Measurements from ENCODE around the gene C20orf204. TPM values are rescaled to one million over a fixed set of nuclear protein-coding genes. Genes with fewer than 3 reads are reported as not detected.
"Not testable (repeated sequence)": the region's sequence is repeated elsewhere in the genome, so short reads cannot be mapped to it uniquely, and the experiment has no call there.

Gene C20orf204
- 0.51 and 0.87 TPM in 2 replicates for total RNA-seq (2012; rRNA removed)

DNA sequence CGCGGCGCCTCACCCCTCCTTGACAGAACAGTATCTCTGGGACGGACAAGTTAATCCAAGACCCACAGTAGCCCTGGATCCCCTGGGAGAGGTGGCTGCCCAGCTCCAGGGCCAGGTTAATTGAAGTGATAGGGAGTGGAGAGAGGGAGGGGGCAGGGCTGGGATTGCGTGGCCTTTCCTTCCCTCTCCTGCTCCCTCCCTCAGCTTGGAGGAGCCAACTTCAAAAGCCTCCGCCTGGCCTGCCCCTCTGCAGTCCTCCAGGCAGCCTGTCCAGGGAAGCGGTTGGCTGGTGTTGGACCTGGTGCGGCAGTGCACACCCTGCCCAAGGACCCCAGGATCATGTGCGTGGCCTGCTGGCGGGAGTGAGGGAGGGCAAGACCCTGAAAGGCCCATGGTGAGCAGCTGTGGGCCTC, at the start of gene C20orf204:
Gene C20orf204, plus strand, starts transcription at position 250 of the 413 bp plus-strand sequence. Its CDS starts 142 bp downstream, at position 392.
- Histone ChIP-seq H3K36me3 (ENCODE audit: insufficient read depth, low read length) (peaks cover 29% of the 10 kb centered on the region), H3K4me3 (ENCODE audit: low read length) (no peak within 1 kb of the TSS), H3K4me2 (ENCODE audit: low read length) (no peak within 1 kb of the TSS), H3K9ac (ENCODE audit: low read depth, low read length) (no peak within 1 kb of the TSS), H3K4me1 (ENCODE audit: control insufficient read depth, insufficient read depth, low read length) (peaks cover 12% of the 10 kb centered on the region), H3K9me3 (replicated peaks; ENCODE audit: low read length) (no peaks in the 10 kb centered on the region), H3K27me3 (ENCODE audit: control insufficient read depth, insufficient read depth, low read length) (peaks cover 38% of the 10 kb centered on the region)

GRCh38 chr20:64000906-64001305, 35.1 kb upstream of the C20orf204 start:
- Histone ChIP-seq H3K27me3 (ENCODE audit: control insufficient read depth, insufficient read depth, low read length) (no peaks in the 10 kb centered on the region), H3K36me3 (ENCODE audit: insufficient read depth, low read length) (peaks cover 64% of the 10 kb centered on the region), H3K4me1 (ENCODE audit: control insufficient read depth, insufficient read depth, low read length) (peaks cover 5% of the 10 kb centered on the region), H3K9me3 (replicated peaks; ENCODE audit: low read length) (no peaks in the 10 kb centered on the region), H3K4me2 (ENCODE audit: low read length) (no peak overlapping the region), H3K9ac (ENCODE audit: low read depth, low read length) (no peak overlapping the region), H3K4me3 (ENCODE audit: low read length) (no peak overlapping the region)

GRCh38 chr20:64001607-64002011, 34.4 kb upstream of the C20orf204 start:
- Histone ChIP-seq H3K9me3 (replicated peaks; ENCODE audit: low read length) (no peaks in the 10 kb centered on the region), H3K4me3 (ENCODE audit: low read length) (no peak overlapping the region), H3K4me1 (ENCODE audit: control insufficient read depth, insufficient read depth, low read length) (peaks cover 5% of the 10 kb centered on the region), H3K27me3 (ENCODE audit: control insufficient read depth, insufficient read depth, low read length) (no peaks in the 10 kb centered on the region), H3K4me2 (ENCODE audit: low read length) (no peak overlapping the region), H3K36me3 (ENCODE audit: insufficient read depth, low read length) (peaks cover 60% of the 10 kb centered on the region), H3K9ac (ENCODE audit: low read depth, low read length) (no peak overlapping the region)

- no peak overlapping the region for H3K4me2 ChIP-seq (ENCODE audit: low read length)
- H3K27me3 ChIP-seq (ENCODE audit: control insufficient read depth, insufficient read depth, low read length), result no peaks in the 10 kb centered on the region
- no peak overlapping the region for H3K4me3 ChIP-seq (ENCODE audit: low read length)
- peaks cover 5% of the 10 kb centered on the region for H3K4me1 ChIP-seq (ENCODE audit: control insufficient read depth, insufficient read depth, low read length)
- H3K36me3 ChIP-seq (ENCODE audit: insufficient read depth, low read length), result peaks cover 67% of the 10 kb centered on the region
- H3K9ac ChIP-seq (ENCODE audit: low read depth, low read length), result no peak overlapping the region
- H3K9me3 ChIP-seq (replicated peaks; ENCODE audit: low read length), result no peaks in the 10 kb centered on the region
These were observed 31.8 kb upstream of the C20orf204 start for GRCh38 chr20:64003960-64004725.

GRCh38 chr20:64005394-64005793, 30.6 kb upstream of the C20orf204 start:
- no peak overlapping the region for H3K4me3 ChIP-seq (ENCODE audit: low read length)
- no peak overlapping the region for H3K4me2 ChIP-seq (ENCODE audit: low read length)
- H3K27me3 ChIP-seq (ENCODE audit: control insufficient read depth, insufficient read depth, low read length), result no peaks in the 10 kb centered on the region
- H3K9me3 ChIP-seq (replicated peaks; ENCODE audit: low read length), result no peaks in the 10 kb centered on the region
- peaks cover 68% of the 10 kb centered on the region for H3K36me3 ChIP-seq (ENCODE audit: insufficient read depth, low read length)
- peaks cover 5% of the 10 kb centered on the region for H3K4me1 ChIP-seq (ENCODE audit: control insufficient read depth, insufficient read depth, low read length)
- H3K9ac ChIP-seq (ENCODE audit: low read depth, low read length), result no peak overlapping the region

DNA sequence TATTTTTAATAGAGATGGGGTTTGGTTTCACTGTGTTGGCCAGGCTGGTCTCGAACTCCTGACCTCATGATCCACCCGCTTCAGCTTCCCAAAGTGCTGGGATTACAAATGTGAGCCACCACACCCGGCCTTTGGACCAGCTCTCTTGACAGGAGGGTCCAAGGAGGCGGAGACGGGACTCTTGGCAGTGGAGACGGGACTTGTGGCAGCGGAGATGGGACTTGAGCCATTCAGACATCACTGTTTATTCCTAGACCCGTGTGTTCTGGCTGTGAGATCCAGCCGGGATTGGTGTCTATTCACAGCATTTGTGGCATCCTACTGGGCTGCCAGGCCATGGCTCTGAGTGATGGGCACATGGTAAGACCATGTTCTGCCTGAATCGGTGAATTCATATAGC, 29.5 kb upstream of the C20orf204 start:
- H3K4me3 ChIP-seq (ENCODE audit: low read length), result no peak overlapping the region
- H3K4me2 ChIP-seq (ENCODE audit: low read length), result no peak overlapping the region
- H3K27me3 ChIP-seq (ENCODE audit: control insufficient read depth, insufficient read depth, low read length), result no peaks in the 10 kb centered on the region
- no peak overlapping the region for H3K9ac ChIP-seq (ENCODE audit: low read depth, low read length)
- peaks cover 71% of the 10 kb centered on the region for H3K36me3 ChIP-seq (ENCODE audit: insufficient read depth, low read length)
- no peaks in the 10 kb centered on the region for H3K9me3 ChIP-seq (replicated peaks; ENCODE audit: low read length)
- H3K4me1 ChIP-seq (ENCODE audit: control insufficient read depth, insufficient read depth, low read length), result peaks cover 5% of the 10 kb centered on the region

- peaks cover 69% of the 10 kb centered on the region for H3K36me3 ChIP-seq (ENCODE audit: insufficient read depth, low read length)
- H3K4me3 ChIP-seq (ENCODE audit: low read length), result no peak overlapping the region
- H3K4me1 ChIP-seq (ENCODE audit: control insufficient read depth, insufficient read depth, low read length), result peaks cover 5% of the 10 kb centered on the region
- no peak overlapping the region for H3K9ac ChIP-seq (ENCODE audit: low read depth, low read length)
- no peaks in the 10 kb centered on the region for H3K27me3 ChIP-seq (ENCODE audit: control insufficient read depth, insufficient read depth, low read length)
- no peak overlapping the region for H3K4me2 ChIP-seq (ENCODE audit: low read length)
- no peaks in the 10 kb centered on the region for H3K9me3 ChIP-seq (replicated peaks; ENCODE audit: low read length)
These were observed 29.1 kb upstream of the C20orf204 start for GRCh38 chr20:64006902-64007301.

- Histone ChIP-seq H3K27me3 (ENCODE audit: control insufficient read depth, insufficient read depth, low read length) (no peaks in the 10 kb centered on the region), H3K4me1 (ENCODE audit: control insufficient read depth, insufficient read depth, low read length) (peaks cover 5% of the 10 kb centered on the region), H3K9ac (ENCODE audit: low read depth, low read length) (no peak overlapping the region), H3K9me3 (replicated peaks; ENCODE audit: low read length) (no peaks in the 10 kb centered on the region), H3K4me3 (ENCODE audit: low read length) (no peak overlapping the region), H3K4me2 (ENCODE audit: low read length) (no peak overlapping the region), H3K36me3 (ENCODE audit: insufficient read depth, low read length) (peaks cover 65% of the 10 kb centered on the region)
These were observed 26.1 kb upstream of the C20orf204 start for GRCh38 chr20:64009811-64010387.

DNA sequence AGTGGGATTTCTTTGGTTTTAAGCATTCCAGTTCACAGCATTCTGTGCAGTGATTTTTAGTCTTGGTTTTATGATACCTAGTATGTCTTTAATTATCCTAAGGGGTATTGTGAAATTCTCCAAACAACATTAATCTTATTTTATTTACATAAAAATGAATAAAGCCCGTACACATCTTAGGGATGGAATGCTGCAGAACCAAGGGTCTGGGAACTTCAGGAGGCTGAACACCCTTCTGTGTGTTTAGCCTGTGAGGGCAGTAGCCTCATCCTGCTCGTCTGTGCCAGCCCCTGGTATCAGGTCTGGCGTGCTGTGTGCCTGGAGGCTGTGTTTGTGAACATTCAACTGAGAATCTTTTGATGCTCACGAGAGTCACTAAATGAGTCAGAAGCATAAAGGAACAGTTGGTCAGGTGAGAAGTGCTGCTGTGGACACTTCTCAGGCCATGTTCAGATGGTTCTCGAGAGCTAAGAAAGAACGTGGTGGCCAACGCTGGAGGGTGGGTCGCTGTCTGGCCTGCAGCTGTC, 25.2 kb upstream of the C20orf204 start:
- Histone ChIP-seq H3K36me3 (ENCODE audit: insufficient read depth, low read length) (peaks cover 65% of the 10 kb centered on the region), H3K4me1 (ENCODE audit: control insufficient read depth, insufficient read depth, low read length) (no peaks in the 10 kb centered on the region), H3K4me2 (ENCODE audit: low read length) (no peak overlapping the region), H3K27me3 (ENCODE audit: control insufficient read depth, insufficient read depth, low read length) (no peaks in the 10 kb centered on the region), H3K9ac (ENCODE audit: low read depth, low read length) (no peak overlapping the region), H3K9me3 (replicated peaks; ENCODE audit: low read length) (no peaks in the 10 kb centered on the region), H3K4me3 (ENCODE audit: low read length) (no peak overlapping the region)

- H3K9ac ChIP-seq (ENCODE audit: low read depth, low read length), result no peak overlapping the region
- H3K27me3 ChIP-seq (ENCODE audit: control insufficient read depth, insufficient read depth, low read length), result no peaks in the 10 kb centered on the region
- no peaks in the 10 kb centered on the region for H3K9me3 ChIP-seq (replicated peaks; ENCODE audit: low read length)
- peaks cover 64% of the 10 kb centered on the region for H3K36me3 ChIP-seq (ENCODE audit: insufficient read depth, low read length)
- no peak overlapping the region for H3K4me2 ChIP-seq (ENCODE audit: low read length)
- H3K4me1 ChIP-seq (ENCODE audit: control insufficient read depth, insufficient read depth, low read length), result no peaks in the 10 kb centered on the region
- H3K4me3 ChIP-seq (ENCODE audit: low read length), result no peak overlapping the region
These were observed 24.6 kb upstream of the C20orf204 start for GRCh38 chr20:64011366-64011779.

DNA sequence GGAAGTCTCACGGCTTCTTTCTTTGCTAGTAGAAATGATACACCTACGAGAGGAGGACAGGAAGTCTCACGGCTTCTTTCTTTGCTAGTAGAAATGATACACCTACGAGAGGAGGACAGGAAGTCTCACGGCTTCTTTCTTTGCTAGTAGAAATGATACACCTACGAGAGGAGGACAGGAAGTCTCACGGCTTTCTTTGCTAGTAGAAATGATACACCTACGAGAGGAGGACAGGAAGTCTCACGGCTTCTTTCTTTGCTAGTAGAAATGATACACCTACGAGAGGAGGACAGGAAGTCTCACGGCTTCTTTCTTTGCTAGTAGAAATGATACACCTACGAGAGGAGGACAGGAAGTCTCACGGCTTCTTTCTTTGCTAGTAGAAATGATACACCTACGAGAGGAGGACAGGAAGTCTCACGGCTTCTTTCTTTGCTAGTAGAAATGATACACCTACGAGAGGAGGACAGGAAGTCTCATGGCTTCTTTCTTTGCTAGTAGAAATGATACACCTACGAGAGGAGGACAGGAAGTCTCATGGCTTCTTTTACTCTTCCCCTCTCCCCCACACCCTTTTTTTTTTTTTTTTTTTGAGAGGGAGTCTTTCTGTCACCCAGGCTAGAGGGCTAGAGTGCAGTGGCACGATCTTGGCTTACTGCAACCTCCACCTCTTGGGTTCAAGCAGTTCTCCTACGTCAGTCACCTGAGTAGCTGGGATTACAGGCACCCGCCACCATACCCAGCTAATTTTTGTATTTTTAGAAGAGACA, 23.4 kb upstream of the C20orf204 start:
- not testable (repeated sequence) for H3K9me3 ChIP-seq (replicated peaks; ENCODE audit: low read length); H3K9ac ChIP-seq (ENCODE audit: low read depth, low read length); H3K4me2 ChIP-seq (ENCODE audit: low read length); H3K4me3 ChIP-seq (ENCODE audit: low read length); H3K4me1 ChIP-seq (ENCODE audit: control insufficient read depth, insufficient read depth, low read length); H3K27me3 ChIP-seq (ENCODE audit: control insufficient read depth, insufficient read depth, low read length)
- peaks cover 61% of the 10 kb centered on the region for H3K36me3 ChIP-seq (ENCODE audit: insufficient read depth, low read length)

Measured in skeletal muscle satellite cell (primary cell).